ENCODE results near the gene KCNAB2.

- no peak for TF ChIP-seq POLR2A (IDR thresholded peaks at IDR 0.05; ENCODE audit: low read depth, low read length)
- no peak for TF ChIP-seq POLR2AphosphoS5 (IDR thresholded peaks at IDR 0.05; ENCODE audit: low read depth, low read length)
- no peak for TF ChIP-seq TAF1 (IDR thresholded peaks at IDR 0.05; ENCODE audit: borderline replicate concordance, low read depth, low read length)
Observed at GRCh38 chr1:6080469-6080868, 34.8 kb downstream of the KCNAB2 start.

All from GM12892 (cell line).